Activated CD4-positive, alpha-beta T cell treated with anti-CD3 and anti-CD28 coated beads, Interleukin-2, amount 50 U/mL, for 24 hours (primary cell): ENCODE results near the gene NFE2L1.

Experiments used
- DNase-seq, 2 donors: peaks; one replicate each; pipeline ENCODE4 v3.0.0-alpha.2; 2020; ENCODE audit warnings: low read depth in 1 of 2, low spot score in 1 of 2

The NFE2L1 gene

DNA sequence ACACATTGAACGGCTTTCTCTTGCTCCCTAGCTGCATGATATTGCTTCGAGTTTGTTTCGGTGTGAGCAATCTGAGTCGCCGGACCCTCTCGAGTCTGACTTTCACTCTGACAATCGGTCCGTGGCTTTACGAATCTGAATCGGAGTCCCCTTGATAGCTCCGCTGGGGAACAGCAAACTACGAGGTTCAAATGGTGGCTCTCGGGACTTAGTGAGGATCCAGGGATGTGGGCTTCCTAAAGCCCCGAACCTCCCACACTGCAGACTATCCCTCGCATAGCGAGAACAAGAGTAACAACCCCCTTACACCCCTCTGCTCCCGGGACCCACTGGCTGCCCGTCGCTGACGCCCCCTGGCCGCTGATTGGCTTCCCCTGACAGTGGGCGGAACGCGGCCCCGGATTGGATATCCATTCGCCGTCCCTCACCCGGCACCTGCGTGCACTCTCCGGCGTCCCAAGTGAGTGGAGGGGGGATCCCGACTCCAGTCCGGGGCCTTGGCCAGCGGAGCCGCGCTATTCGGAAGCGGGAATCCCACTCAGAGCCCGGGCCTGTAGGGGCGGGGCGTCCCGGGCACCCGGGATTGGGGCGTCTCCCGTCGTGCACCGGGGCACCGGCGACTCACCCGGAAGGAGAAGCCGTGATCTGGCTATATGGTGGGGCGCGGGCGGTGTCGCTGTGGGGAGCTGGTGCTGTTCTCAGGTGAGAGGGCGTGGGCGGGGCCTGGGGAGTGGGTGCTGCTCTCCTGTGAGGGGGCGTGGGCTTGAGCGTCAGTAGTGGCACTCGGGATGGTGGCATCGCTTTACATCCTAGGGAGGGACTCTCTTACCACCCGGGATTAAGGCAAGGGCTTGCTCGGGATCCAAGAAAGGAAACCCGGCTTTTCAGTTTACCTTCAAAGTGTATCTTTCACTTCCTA is 59.2 kb downstream of the NFE2L1 start, which contains the start of gene SNX11:
TSS of gene SNX11 (plus strand) at position 630 of the 919 bp plus-strand sequence. CDS start 4,278 bp downstream, outside the sequence.
- DNase-seq, result peak; percentile 88 to 91

DNA sequence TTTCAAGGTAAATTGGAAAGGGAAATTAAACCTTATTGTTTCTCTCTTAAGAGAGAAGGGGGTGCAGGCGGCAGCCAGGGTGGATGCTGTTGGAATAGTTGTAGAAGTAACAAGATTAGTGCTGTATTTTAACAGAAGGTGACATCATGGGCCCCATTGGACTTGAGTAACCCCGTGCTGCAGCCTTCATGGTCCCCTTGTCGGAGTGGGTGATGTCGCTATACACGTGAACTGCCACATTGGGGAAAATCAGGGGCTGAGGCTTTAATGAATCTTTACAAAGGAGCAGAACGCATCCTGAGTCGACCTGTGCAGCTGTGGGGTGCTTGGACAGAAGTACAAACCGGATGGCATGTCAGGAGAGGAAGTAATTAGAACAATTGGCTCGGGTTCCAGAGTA is 62.6 kb downstream of the NFE2L1 start:
- DNase-seq, result no peak
